Activated CD8-positive, alpha-beta memory T cell treated with anti-CD3 and anti-CD28 coated beads, Interleukin-2, amount 50 U/mL, for 4 hours (primary cell): ENCODE data around the gene ZGRF1.
"Not testable (repeated sequence)": the region's sequence is repeated elsewhere in the genome, so short reads cannot be mapped to it uniquely, and the experiment has no call there.

Experiments used
- DNase-seq: peaks from one replicate; pipeline ENCODE4 v3.0.0-alpha.2; 2020

Gene ZGRF1

GRCh38 chr4:112513971-112514646, 122.6 kb downstream of the ZGRF1 start:
- DNase-seq, result no peak

GRCh38 chr4:112511803-112512118, 124.9 kb downstream of the ZGRF1 start:
- no peak for DNase-seq

GRCh38 chr4:112511093-112511802, 125.5 kb downstream of the ZGRF1 start:
- no peak for DNase-seq

GRCh38 chr4:112510291-112511092, 126.2 kb downstream of the ZGRF1 start:
- no peak for DNase-seq

- no peak for DNase-seq
Observed at GRCh38 chr4:112509243-112510141, 127.2 kb downstream of the ZGRF1 start.

- DNase-seq, result no peak
Observed at GRCh38 chr4:112508356-112508755, 128.4 kb downstream of the ZGRF1 start.

GRCh38 chr4:112504807-112505206, 131.9 kb downstream of the ZGRF1 start:
- DNase-seq, result no peak

GRCh38 chr4:112502871-112503270, 133.8 kb downstream of the ZGRF1 start:
- DNase-seq, result no peak

- DNase-seq, result no peak
Observed at GRCh38 chr4:112492321-112492720, 144.4 kb downstream of the ZGRF1 start.

GRCh38 chr4:112490808-112491207, 145.9 kb downstream of the ZGRF1 start:
- not testable (repeated sequence) for DNase-seq
